Activated CD8-positive, alpha-beta T cell treated with anti-CD3 and anti-CD28 coated beads for 36 hours (primary cell): Measurements from ENCODE around the gene HOXB7. TPM values are rescaled to one million over a fixed set of nuclear protein-coding genes. Genes with fewer than 3 reads are reported as not detected.

ENCODE experiments used
- ATAC-seq: fragments of 200-7000 bp; cut with Tn5 transposase; one replicate; pipeline ENCODE4 v1.10.0; 2021; ENCODE audit warnings: mild to moderate bottlenecking, moderate library complexity
- CTCF ChIA-PET: fragments of 350-600 bp; sonication (Branson Sonifier 250); formaldehyde crosslinking; loops from one replicate; lab custom pipeline; 2021; ENCODE audit warnings: antibody characterized with exemption; lab: Charles Lee
- POLR2A ChIA-PET: fragments of 350-600 bp; sonication (Branson Sonifier 250); formaldehyde crosslinking; loops from one replicate; lab custom pipeline; 2021; ENCODE audit warnings: antibody characterized with exemption; lab: Charles Lee
- DNase-seq: peaks from one replicate; pipeline ENCODE4 v3.0.0-alpha.2; 2020
- H3K27ac Mint-ChIP-seq: one replicate; pipeline ENCODE4 v1.8.0; 2021; ENCODE audit warnings: mild to moderate bottlenecking, mixed read lengths
- H3K27me3 Mint-ChIP-seq: one replicate; pipeline ENCODE4 v1.8.0; 2021; ENCODE audit warnings: mixed read lengths
- H3K36me3 Mint-ChIP-seq: one replicate; pipeline ENCODE4 v1.8.0; 2021; ENCODE audit warnings: low read depth, mixed read lengths
- H3K4me1 Mint-ChIP-seq: one replicate; pipeline ENCODE4 v1.8.0; 2021; ENCODE audit warnings: low read depth, mixed read lengths
- H3K4me3 Mint-ChIP-seq: one replicate; pipeline ENCODE4 v1.8.0; 2021; ENCODE audit warnings: mild to moderate bottlenecking, moderate library complexity, mixed read lengths
- H3K9me3 Mint-ChIP-seq: one replicate; pipeline ENCODE4 v1.8.0; 2021; ENCODE audit warnings: mixed read lengths
- intact Hi-C: fragments of 100-400 bp; cut with micrococcal nuclease; formaldehyde crosslinking; loops from one replicate; pipeline ENCODE4 v1.10.0; 2022
- total RNA-seq, 2 experiments: library from RNA; stranded (reverse); gene quantifications; one replicate each; pipeline ENCODE4 v1.2.3, GENCODE V29; 2021
- TF ChIP-seq, protein P1 (sequence below): fragments of 200-600 bp; IDR thresholded peaks from one replicate; pipeline ENCODE4 v1.8.0; 2022; ENCODE audit warnings: antibody characterized with exemption, mild to moderate bottlenecking

The HOXB7 gene
- total RNA-seq, 2 experiments from 2014 or later = 0.50 to 1.0 TPM

DNA sequence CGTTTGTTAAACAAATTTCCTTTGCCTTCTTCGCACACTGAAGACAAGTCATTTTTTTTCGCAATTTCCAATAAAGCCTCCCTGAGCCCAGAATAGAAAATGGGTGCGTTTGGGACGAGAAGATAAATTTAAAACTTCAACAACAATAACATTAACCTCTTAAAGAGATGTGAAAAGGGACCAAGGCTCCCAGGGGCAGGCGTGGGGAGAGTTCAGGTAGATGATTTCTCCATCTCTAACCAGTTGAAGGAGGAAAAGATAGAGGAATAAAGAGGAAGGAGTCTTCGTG lies 31.4 kb downstream of the HOXB7 start:
- Mint-ChIP-seq H3K4me1 (peaks cover 40% of the 10 kb centered on the region), H3K36me3 (no peaks in the 10 kb centered on the region), H3K9me3 (no peaks in the 10 kb centered on the region), H3K4me3 (peak overlapping the region; percentile 85), H3K27ac (no peak overlapping the region), H3K27me3 (peaks cover 54% of the 10 kb centered on the region)
- DNase-seq (no peak), ATAC-seq (no peak)
- TF ChIP-seq, protein P1, sequence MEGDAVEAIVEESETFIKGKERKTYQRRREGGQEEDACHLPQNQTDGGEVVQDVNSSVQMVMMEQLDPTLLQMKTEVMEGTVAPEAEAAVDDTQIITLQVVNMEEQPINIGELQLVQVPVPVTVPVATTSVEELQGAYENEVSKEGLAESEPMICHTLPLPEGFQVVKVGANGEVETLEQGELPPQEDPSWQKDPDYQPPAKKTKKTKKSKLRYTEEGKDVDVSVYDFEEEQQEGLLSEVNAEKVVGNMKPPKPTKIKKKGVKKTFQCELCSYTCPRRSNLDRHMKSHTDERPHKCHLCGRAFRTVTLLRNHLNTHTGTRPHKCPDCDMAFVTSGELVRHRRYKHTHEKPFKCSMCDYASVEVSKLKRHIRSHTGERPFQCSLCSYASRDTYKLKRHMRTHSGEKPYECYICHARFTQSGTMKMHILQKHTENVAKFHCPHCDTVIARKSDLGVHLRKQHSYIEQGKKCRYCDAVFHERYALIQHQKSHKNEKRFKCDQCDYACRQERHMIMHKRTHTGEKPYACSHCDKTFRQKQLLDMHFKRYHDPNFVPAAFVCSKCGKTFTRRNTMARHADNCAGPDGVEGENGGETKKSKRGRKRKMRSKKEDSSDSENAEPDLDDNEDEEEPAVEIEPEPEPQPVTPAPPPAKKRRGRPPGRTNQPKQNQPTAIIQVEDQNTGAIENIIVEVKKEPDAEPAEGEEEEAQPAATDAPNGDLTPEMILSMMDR = no peak
- POLR2A ChIA-PET = interaction anchor here (1.1 kb wide), 1 partner anchor 66 kb away, joined by 4 read pairs; no protein-coding TSS in a partner anchor
- CTCF ChIA-PET = interaction anchor here (1.1 to 1.9 kb wide), 4 partner anchors 14 to 227 kb away, joined by 3 to 6 read pairs (median 3); partner anchors contain the start of gene HOXB5
- intact Hi-C loops = no loop called here

DNA sequence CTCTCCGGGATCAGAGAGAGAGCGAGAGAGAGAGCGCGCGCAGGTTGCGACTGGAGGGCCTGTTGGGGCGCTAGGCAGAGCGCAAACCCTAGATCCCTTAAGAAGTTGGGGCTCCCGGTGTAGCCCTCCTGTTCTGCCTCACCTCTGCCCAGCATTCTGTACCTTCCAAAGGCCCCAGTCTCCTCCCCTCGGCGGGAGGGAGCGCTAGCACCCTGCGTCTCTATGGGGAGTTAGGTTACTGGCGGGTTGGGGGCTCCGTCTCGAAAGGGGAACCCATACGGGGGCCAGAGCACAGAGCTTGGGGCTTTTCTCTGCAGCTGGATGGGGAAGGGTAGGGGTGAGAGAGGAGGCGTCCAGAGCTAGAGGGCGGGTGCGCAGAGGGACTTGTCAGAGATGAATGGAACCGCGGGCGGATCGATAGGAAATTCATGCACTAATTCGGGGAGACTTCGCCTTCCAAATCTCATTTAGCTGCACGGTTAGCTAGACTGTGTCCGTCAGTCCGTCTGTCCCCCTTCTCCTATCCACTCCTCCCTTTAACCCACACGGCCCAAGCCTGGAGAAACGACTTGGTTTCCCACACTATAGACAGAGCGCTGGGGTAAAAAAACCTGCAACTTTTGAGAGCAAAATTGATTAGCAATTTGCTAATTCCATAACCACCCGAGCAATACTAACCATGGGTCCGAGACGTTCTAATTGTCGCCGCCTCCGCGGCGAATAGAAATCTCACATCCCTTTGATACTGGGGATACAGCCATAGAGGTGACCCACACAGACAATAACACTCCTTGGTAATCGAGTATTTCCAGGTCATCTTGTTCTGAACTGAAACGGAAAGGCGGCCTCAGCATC lies 32.0 kb downstream of the HOXB7 start:
- Mint-ChIP-seq H3K4me1 (peaks cover 40% of the 10 kb centered on the region), H3K4me3 (peak overlapping the region; percentile 85), H3K9me3 (no peaks in the 10 kb centered on the region), H3K27me3 (peaks cover 48% of the 10 kb centered on the region), H3K27ac (peak overlapping the region; percentile 69), H3K36me3 (no peaks in the 10 kb centered on the region)
- CTCF ChIA-PET = interaction anchor here (1.1 to 1.9 kb wide), 2 partner anchors 14 to 226 kb away, joined by 3 to 6 read pairs; partner anchors contain the start of gene HOXB5
- intact Hi-C loops = no loop called here
- DNase-seq = peak; percentile 35
- TF ChIP-seq, protein P1 = no peak
- ATAC-seq = peak; percentile 63
- POLR2A ChIA-PET = interaction anchor here (1.0 to 1.3 kb wide), 3 partner anchors 9 to 65 kb away, joined by 3 to 4 read pairs (median 3); no protein-coding TSS in a partner anchor

DNA sequence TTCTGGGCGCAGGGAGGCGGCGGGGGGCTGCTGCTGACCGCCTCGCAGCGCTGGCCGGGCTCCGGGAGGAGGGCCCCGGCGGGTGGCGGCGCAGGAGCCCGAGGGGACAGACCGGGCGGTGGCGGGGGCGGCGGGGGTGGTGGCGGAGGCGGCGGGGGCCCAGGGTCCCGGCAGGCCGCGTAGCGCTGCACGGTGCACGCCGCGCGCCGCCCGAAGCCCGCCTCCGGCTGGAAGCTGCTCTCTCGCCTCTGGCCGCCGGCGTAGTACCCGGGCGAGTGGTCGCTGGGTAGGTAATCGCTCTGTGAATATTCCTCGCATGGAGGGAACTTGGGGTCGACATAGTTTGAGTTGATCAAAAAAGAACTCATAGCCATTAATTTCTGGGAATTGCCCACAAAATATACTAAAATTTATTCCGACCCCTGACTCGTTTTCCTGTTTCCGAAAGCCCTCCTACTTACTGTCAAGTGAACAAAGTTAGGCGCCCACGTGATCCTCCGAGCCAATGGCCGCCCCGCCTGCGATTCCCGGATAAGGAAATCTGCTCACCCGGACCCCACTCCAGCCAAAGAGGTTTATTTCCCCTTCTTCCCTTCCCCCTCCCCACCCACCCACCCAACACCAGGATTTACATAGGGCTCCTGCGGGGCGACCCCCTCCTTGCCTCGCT lies 32.7 kb downstream of the HOXB7 start, which contains the start of gene HOXB4:
Gene HOXB4 (minus strand): TSS at position 405 of the 670 bp plus-strand sequence. CDS start 31 bp downstream, at position 374.
- ChIA-PET POLR2A (interaction anchor here (1.0 to 1.9 kb wide), 4 partner anchors 10 to 64 kb away, joined by 3 to 5 read pairs (median 4); no protein-coding TSS in a partner anchor), CTCF (interaction anchor here (1.0 to 1.9 kb wide), 3 partner anchors 15 to 227 kb away, joined by 3 to 6 read pairs (median 3); partner anchors contain the start of gene HOXB5)
- no peaks in the 10 kb centered on the region for H3K36me3 Mint-ChIP-seq
- peak within 1 kb of the TSS; percentile 72 for H3K27ac Mint-ChIP-seq
- ATAC-seq = peak; percentile 76
- peaks cover 42% of the 10 kb centered on the region for H3K27me3 Mint-ChIP-seq
- peak; percentile 84 for DNase-seq
- H3K9me3 Mint-ChIP-seq = no peaks in the 10 kb centered on the region
- peak within 1 kb of the TSS; percentile 85 for H3K4me3 Mint-ChIP-seq
- TF ChIP-seq, protein P1 = no peak
- intact Hi-C loops = no loop called here
- H3K4me1 Mint-ChIP-seq = peaks cover 40% of the 10 kb centered on the region

DNA sequence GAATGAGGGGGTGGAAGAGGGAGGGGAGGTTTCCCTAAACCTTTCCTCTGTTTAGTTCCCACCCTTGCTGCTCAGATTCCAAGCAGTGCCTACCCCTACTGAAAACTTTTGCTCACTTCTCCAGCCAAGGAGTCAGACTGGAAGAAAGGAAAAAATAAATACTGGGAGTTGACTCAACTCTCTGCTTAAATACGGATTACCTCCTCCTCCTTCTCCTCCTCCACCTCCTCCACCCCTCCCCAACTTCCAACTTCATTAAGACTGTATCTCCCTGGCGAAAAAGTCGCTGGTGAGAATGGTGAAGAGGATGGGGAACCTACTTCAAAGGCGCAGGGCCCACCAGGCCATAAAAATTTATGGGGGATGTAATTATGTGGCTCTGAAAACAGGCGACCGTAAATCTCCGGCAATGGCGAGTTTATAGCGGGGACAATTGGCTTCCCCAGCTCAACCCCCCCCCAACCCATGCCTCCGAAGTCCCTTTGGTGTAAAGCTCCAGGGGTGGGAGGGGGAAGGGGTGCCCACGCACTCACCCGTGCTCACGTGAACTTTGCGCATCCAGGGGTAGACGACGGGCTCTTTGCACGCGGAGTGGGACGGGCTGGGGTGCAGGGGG lies 33.4 kb downstream of the HOXB7 start:
- TF ChIP-seq, protein P1 = no peak
- ATAC-seq (peak; percentile 8), DNase-seq (peak; percentile 42)
- intact Hi-C loops = no loop called here
- H3K27me3 Mint-ChIP-seq = peaks cover 35% of the 10 kb centered on the region
- H3K4me3 Mint-ChIP-seq = peak overlapping the region; percentile 76
- CTCF ChIA-PET = interaction anchor here (1.0 to 1.9 kb wide), 2 partner anchors 16 to 226 kb away, joined by 3 to 6 read pairs; partner anchors contain the start of gene HOXB5
- H3K9me3 Mint-ChIP-seq = no peaks in the 10 kb centered on the region
- H3K27ac Mint-ChIP-seq = peak overlapping the region; percentile 57
- H3K36me3 Mint-ChIP-seq = no peaks in the 10 kb centered on the region
- H3K4me1 Mint-ChIP-seq = peaks cover 36% of the 10 kb centered on the region
- POLR2A ChIA-PET = interaction anchor here (1.0 to 1.9 kb wide), 4 partner anchors 17 to 54 kb away, joined by 3 to 5 read pairs (median 3); no protein-coding TSS in a partner anchor
